ENCODE measurements around the gene SKOR2. TPM values are rescaled to one million over a fixed set of nuclear protein-coding genes. Genes with fewer than 3 reads are reported as not detected.

Gene SKOR2
- total and polyA plus RNA-seq, 9 of the 15 experiments (the other 6 are each of a cell fraction or from before 2014, with no cell fraction given): not detected

DNA sequence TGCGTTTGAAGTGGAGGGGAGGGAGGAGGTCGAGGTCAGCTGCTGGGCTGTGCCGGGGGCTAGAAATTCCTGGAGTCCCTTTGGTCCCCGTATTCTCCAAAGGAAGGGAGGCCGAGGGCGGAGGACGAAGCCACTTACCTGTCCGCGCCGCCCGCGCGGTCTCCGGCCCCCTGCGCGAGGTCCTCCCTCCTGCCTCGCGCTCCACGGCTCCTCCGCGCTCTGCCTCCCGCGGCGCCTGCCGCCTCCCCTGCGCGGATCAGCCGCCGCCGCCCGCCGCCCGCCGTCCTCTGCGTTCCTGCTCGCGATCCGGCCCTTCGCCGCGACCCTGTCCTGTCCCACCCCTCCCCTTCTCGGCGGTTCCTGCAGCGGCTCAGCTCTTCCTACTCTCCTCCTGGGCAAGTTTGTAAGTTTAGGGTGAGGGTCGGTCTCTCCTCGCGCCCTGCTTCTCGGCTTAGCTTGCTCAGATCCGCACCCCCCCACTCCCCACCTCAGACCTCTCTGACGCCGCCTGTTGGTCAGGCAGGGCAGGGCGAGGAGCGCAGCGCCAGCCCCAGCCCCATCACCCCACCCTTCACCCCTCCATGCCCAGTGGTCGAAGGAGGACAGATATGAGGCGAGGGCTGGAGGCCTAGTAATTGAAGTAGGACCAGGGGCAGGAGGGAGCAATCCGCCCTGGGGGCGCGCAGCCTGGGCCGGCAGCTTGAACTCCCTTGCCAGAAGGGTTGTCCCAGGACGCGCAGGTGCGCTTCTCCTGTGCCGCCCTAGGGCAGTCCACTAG lies 9.7 kb upstream of the SKOR2 start:
- H3K79me2 ChIP-seq (ENCODE audit: control insufficient read depth, insufficient read depth, low read length): no peaks in the 10 kb centered on the region
- peaks cover 0 to 23% of the 10 kb centered on the region in 2 experiments; a peak in 2 of 5 replicates for H3K27me3 ChIP-seq (ENCODE audit: control insufficient read depth in 2 of 2, insufficient read depth in 2 of 2, low read length in 2 of 2)
- CTCF ChIA-PET (ENCODE audit: low intra/inter-chr PET ratio): no interaction called here
- H4K20me1 ChIP-seq (replicated peaks; ENCODE audit: control insufficient read depth, insufficient read depth, low read length): no peaks in the 10 kb centered on the region
- BruUV-seq (replicated peaks): no TSS peak
- DNase-seq (ENCODE audit: extremely low read depth in 1 of 4, low spot score in 3 of 4) (peak in 1 of 4 experiments; percentile 6), FAIRE-seq (no peak), ATAC-seq (no peak)
- POLR2A ChIA-PET: no interaction called here
- H3K27ac ChIP-seq (ENCODE audit: extremely low read depth, low read depth, low read length): no peak overlapping the region
- in situ Hi-C loops (cut with MboI): no loop called here
- no peaks in the 10 kb centered on the region for H3K36me3 ChIP-seq (ENCODE audit: control insufficient read depth, insufficient read depth, low read length)
- H3K4me2 ChIP-seq (ENCODE audit: insufficient read depth, low read length): no peak overlapping the region
- no peak overlapping the region for H2AFZ ChIP-seq (ENCODE audit: low read depth, low read length)
- 53% methylated on average over 24 of the region's 64 CpGs for WGBS (ENCODE audit: insufficient coverage, low coverage, missing lambda C conversion rate)
- H3K9ac ChIP-seq (ENCODE audit: insufficient read depth in 1 of 2, low read depth in 2 of 2, low read length in 2 of 2): no peak overlapping the region
- H3K4me1 ChIP-seq (replicated peaks in 1 of 2; ENCODE audit: control insufficient read depth in 2 of 2, insufficient read depth in 2 of 2, low read length in 2 of 2): peaks cover 0 to 10% of the 10 kb centered on the region in 2 experiments; a peak in 2 of 5 replicates
- H3K9me1 ChIP-seq (ENCODE audit: control insufficient read depth, insufficient read depth, low read length): no peaks in the 10 kb centered on the region
- no peak overlapping the region for H3K4me3 ChIP-seq
- H3K9me3 ChIP-seq (replicated peaks; ENCODE audit: control insufficient read depth, insufficient read depth, low read depth, low read length): no peaks in the 10 kb centered on the region
- no peak for TF ChIP-seq ZZZ3 (IDR thresholded peaks at IDR 0.05)
- TF ChIP-seq, protein P1, sequence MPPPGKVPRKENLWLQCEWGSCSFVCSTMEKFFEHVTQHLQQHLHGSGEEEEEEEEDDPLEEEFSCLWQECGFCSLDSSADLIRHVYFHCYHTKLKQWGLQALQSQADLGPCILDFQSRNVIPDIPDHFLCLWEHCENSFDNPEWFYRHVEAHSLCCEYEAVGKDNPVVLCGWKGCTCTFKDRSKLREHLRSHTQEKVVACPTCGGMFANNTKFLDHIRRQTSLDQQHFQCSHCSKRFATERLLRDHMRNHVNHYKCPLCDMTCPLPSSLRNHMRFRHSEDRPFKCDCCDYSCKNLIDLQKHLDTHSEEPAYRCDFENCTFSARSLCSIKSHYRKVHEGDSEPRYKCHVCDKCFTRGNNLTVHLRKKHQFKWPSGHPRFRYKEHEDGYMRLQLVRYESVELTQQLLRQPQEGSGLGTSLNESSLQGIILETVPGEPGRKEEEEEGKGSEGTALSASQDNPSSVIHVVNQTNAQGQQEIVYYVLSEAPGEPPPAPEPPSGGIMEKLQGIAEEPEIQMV (tag; conservative IDR thresholded peaks at IDR 0.05; ENCODE audit: low read depth): no peak
- no peak for TF ChIP-seq NRF1 (conservative IDR thresholded peaks at IDR 0.05 in 1 of 2, IDR thresholded peaks at IDR 0.05 in 1 of 2)
- TF ChIP-seq, protein P2, sequence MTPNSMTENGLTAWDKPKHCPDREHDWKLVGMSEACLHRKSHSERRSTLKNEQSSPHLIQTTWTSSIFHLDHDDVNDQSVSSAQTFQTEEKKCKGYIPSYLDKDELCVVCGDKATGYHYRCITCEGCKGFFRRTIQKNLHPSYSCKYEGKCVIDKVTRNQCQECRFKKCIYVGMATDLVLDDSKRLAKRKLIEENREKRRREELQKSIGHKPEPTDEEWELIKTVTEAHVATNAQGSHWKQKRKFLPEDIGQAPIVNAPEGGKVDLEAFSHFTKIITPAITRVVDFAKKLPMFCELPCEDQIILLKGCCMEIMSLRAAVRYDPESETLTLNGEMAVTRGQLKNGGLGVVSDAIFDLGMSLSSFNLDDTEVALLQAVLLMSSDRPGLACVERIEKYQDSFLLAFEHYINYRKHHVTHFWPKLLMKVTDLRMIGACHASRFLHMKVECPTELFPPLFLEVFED (CRISPR knock-in tag; conservative IDR thresholded peaks at IDR 0.05): no peak
- TF ChIP-seq ZNF780A (CRISPR knock-in tag; IDR thresholded peaks at IDR 0.05): no peak
- TF ChIP-seq KHSRP (IDR thresholded peaks at IDR 0.05): no peak
- intact Hi-C loops (cut with micrococcal nuclease): no loop called here
